H1 (cell line): Measurements from ENCODE around the gene MARCHF9. TPM values are rescaled to one million over a fixed set of nuclear protein-coding genes. Genes with fewer than 3 reads are reported as not detected.

Experiments
- CTCF ChIA-PET: fragments of 300-600 bp; sonication (Branson Sonifier 250); formaldehyde crosslinking; loops from one replicate; lab custom pipeline; 2021; ENCODE audit not compliant: partially characterized antibody; lab: Charles Lee
- POLR2A ChIA-PET: fragments of 300-600 bp; sonication (Branson Sonifier 250); formaldehyde crosslinking; loops from one replicate; lab custom pipeline; 2021; ENCODE audit warnings: inconsistent platforms; ENCODE audit not compliant: partially characterized antibody; lab: Charles Lee
- DNase-seq, 2 experiments: peaks; one replicate each; pipeline versions ENCODE4 v3.0.0 to v3.0.0-alpha.2; 2010 to 2022; ENCODE audit warnings: low spot score in 2 of 2, low read depth in 1 of 2, mixed read lengths in 1 of 2
- FAIRE-seq: peaks from 2 replicates; lab custom pipeline; 2011; peaks lifted over from hg19 to GRCh38; lab: Jason Lieb, UNC
- H2AFZ ChIP-seq: 2 replicates; pipeline ENCODE4 v1.8.1; 2012; ENCODE audit warnings: low read length, inconsistent platforms
- H2AK5ac ChIP-seq: 2 replicates; pipeline ENCODE4 v1.6.1; 2013; ENCODE audit warnings: low read depth, low read length
- H2BK120ac ChIP-seq: replicated peaks from 2 replicates; pipeline ENCODE3; 2013; ENCODE audit warnings: low read depth, low read length, inconsistent platforms
- H2BK12ac ChIP-seq: 2 replicates; pipeline ENCODE4 v1.6.1; 2013; ENCODE audit warnings: low read depth, low read length
- H2BK15ac ChIP-seq: 2 replicates; pipeline ENCODE4 v1.6.1; 2013; ENCODE audit warnings: low read length
- H2BK20ac ChIP-seq: 2 replicates; pipeline ENCODE4 v1.6.1; 2013; ENCODE audit warnings: low read length
- H2BK5ac ChIP-seq: 2 replicates; pipeline ENCODE4 v1.6.1; 2013; ENCODE audit warnings: low read depth, low read length
- H3K14ac ChIP-seq: 2 replicates; pipeline ENCODE4 v1.6.1; 2013; ENCODE audit warnings: inconsistent platforms; ENCODE audit not compliant: insufficient read length
- H3K18ac ChIP-seq: 2 replicates; pipeline ENCODE4 v1.6.1; 2013; ENCODE audit warnings: low read length; ENCODE audit errors: extremely low read depth
- H3K23ac ChIP-seq: 2 replicates; pipeline ENCODE4 v1.6.1; 2013; ENCODE audit warnings: inconsistent platforms; ENCODE audit not compliant: insufficient read length
- H3K23me2 ChIP-seq: 2 replicates; pipeline ENCODE4 v1.6.1; 2013; ENCODE audit warnings: low read depth, low read length
- H3K27ac ChIP-seq: 2 replicates; pipeline ENCODE4 v1.6.1; 2011; ENCODE audit warnings: low read depth, low read length, inconsistent platforms
- H3K27me3 ChIP-seq, 4 experiments: replicated peaks in 1 of 4; 1 replicate in 1 of 4; 2 replicates in 3 of 4; pipeline versions ENCODE4 v1.6.1 to v1.8.1; 2011 to 2013; ENCODE audit warnings: low read length in 3 of 4, mild to moderate bottlenecking in 3 of 4, inconsistent platforms in 2 of 4, mixed read lengths in 2 of 4, moderate library complexity in 1 of 4; ENCODE audit not compliant: control insufficient read depth in 3 of 4, insufficient read depth in 3 of 4; ENCODE audit errors: extremely low read depth in 1 of 4
- H3K36me3 ChIP-seq, 4 experiments: 2 replicates each; pipeline versions ENCODE4 v1.6.1 to v1.8.1; 2011 to 2013; ENCODE audit warnings: mild to moderate bottlenecking in 4 of 4, low read length in 3 of 4, moderate library complexity in 2 of 4, control low read depth in 1 of 4, inconsistent platforms in 1 of 4; ENCODE audit not compliant: insufficient read depth in 4 of 4, control insufficient read depth in 2 of 4
- H3K4ac ChIP-seq: replicated peaks from 2 replicates; pipeline ENCODE3; 2013; ENCODE audit warnings: low read length, low read depth, mixed read lengths, inconsistent platforms; ENCODE audit not compliant: insufficient read length
- H3K4me1 ChIP-seq, 4 experiments: replicated peaks in 1 of 4; 1 replicate in 1 of 4; 2 replicates in 3 of 4; pipeline versions ENCODE4 v1.6.1 to v1.8.1; 2011 to 2013; ENCODE audit warnings: low read length in 3 of 4, inconsistent platforms in 2 of 4, mixed read lengths in 1 of 4; ENCODE audit not compliant: insufficient read depth in 4 of 4, control insufficient read depth in 3 of 4
- H3K4me2 ChIP-seq, 2 experiments: 2 replicates each; pipeline versions ENCODE4 v1.6.1 to v1.8.1; 2011 to 2013; ENCODE audit warnings: low read depth in 2 of 2, low read length in 2 of 2, control low read depth in 1 of 2, inconsistent platforms in 1 of 2, mild to moderate bottlenecking in 1 of 2; ENCODE audit not compliant: insufficient read depth in 1 of 2
- H3K4me3 ChIP-seq, 4 experiments: fragments of 200-600, 300-600 bp in 1 of 4; sonication (generic), shearing (Covaris generic), sonication (Bioruptor Twin) in 1 of 4; 2 replicates each; pipeline versions ENCODE4 v1.5.1 to v1.8.1; 2011 to 2016; ENCODE audit warnings: low read length in 4 of 4, low read depth in 3 of 4, control low read depth in 2 of 4, inconsistent platforms in 2 of 4, mild to moderate bottlenecking in 2 of 4, mixed read lengths in 1 of 4, moderate library complexity in 1 of 4; ENCODE audit not compliant: insufficient read depth in 2 of 4; ENCODE audit errors: extremely low read depth in 1 of 4
- H3K56ac ChIP-seq: replicated peaks from 2 replicates; pipeline ENCODE3; 2013; ENCODE audit warnings: low read depth, mild to moderate bottlenecking, mixed read lengths, low read length, inconsistent platforms; ENCODE audit not compliant: insufficient read length
- H3K79me1 ChIP-seq: 2 replicates; pipeline ENCODE4 v1.6.1; 2013; ENCODE audit warnings: low read depth, low read length, control low read depth
- H3K79me2 ChIP-seq, 2 experiments: 2 replicates each; pipeline versions ENCODE4 v1.6.1 to v1.8.1; 2012 to 2013; ENCODE audit warnings: low read length in 2 of 2, mild to moderate bottlenecking in 2 of 2, inconsistent platforms in 1 of 2; ENCODE audit not compliant: insufficient read depth in 2 of 2, control insufficient read depth in 1 of 2
- H3K9ac ChIP-seq, 4 experiments: replicated peaks in 1 of 4; 1 replicate in 1 of 4; 2 replicates in 3 of 4; pipeline versions ENCODE4 v1.6.1 to v1.8.1; 2011 to 2013; ENCODE audit warnings: low read depth in 3 of 4, low read length in 3 of 4, control low read depth in 2 of 4, mild to moderate bottlenecking in 2 of 4, moderate library complexity in 2 of 4, inconsistent platforms in 1 of 4; ENCODE audit errors: extremely low read depth in 1 of 4
- H3K9me3 ChIP-seq, 2 experiments: 2 replicates each; pipeline versions ENCODE4 v1.6.1 to v1.8.1; 2012 to 2013; ENCODE audit warnings: mild to moderate bottlenecking in 2 of 2, moderate library complexity in 2 of 2, control low read depth in 1 of 2, inconsistent platforms in 1 of 2, low read depth in 1 of 2, low read length in 1 of 2, mixed read lengths in 1 of 2; ENCODE audit not compliant: insufficient read depth in 2 of 2
- H4K20me1 ChIP-seq, 2 experiments: replicated peaks in 1 of 2; 2 replicates each; pipeline versions ENCODE3 to v1.8.1; 2011 to 2013; ENCODE audit warnings: inconsistent platforms in 2 of 2, low read length in 2 of 2, mild to moderate bottlenecking in 1 of 2; ENCODE audit not compliant: insufficient read depth in 2 of 2, control insufficient read depth in 1 of 2
- H4K5ac ChIP-seq: 2 replicates; pipeline ENCODE4 v1.6.1; 2013; ENCODE audit warnings: low read length, low read depth, mixed read lengths, inconsistent platforms; ENCODE audit not compliant: insufficient read length
- H4K8ac ChIP-seq: 2 replicates; pipeline ENCODE4 v1.8.0; 2013; ENCODE audit warnings: mild to moderate bottlenecking, moderate library complexity, low read length, inconsistent platforms; ENCODE audit not compliant: insufficient read depth; ENCODE audit errors: extremely low read depth
- H4K91ac ChIP-seq: replicated peaks from 2 replicates; pipeline ENCODE3; 2013; ENCODE audit warnings: low read length, mixed read lengths, inconsistent platforms; ENCODE audit not compliant: insufficient read length
- ASH2L ChIP-seq: fragments of 200-600, 300-600 bp; sonication (generic); IDR thresholded peaks from one replicate; pipeline ENCODE4 v1.7.1; 2017; ENCODE audit warnings: low read length
- CTCF ChIP-seq, 3 experiments: IDR thresholded peaks; 1 replicate in 2 of 3; 2 replicates in 1 of 3; pipeline versions ENCODE4 v1.5.1 to v1.6.1; 2011; ENCODE audit warnings: low read length in 3 of 3, mild to moderate bottlenecking in 3 of 3, inconsistent platforms in 2 of 3, low read depth in 1 of 3, moderate library complexity in 1 of 3; ENCODE audit not compliant: insufficient read depth in 1 of 3; ENCODE audit errors: control extremely low read depth in 1 of 3
- GABPA ChIP-seq: IDR thresholded peaks from 2 replicates; pipeline ENCODE4 v1.6.1; 2011; ENCODE audit warnings: mild to moderate bottlenecking, low read length, moderate library complexity, borderline replicate concordance; ENCODE audit not compliant: insufficient read depth
- HDAC6 ChIP-seq: IDR thresholded peaks from one replicate; pipeline ENCODE4 v1.7.1; 2012; ENCODE audit warnings: low read depth, mild to moderate bottlenecking, inconsistent platforms, low read length, moderate library complexity
- PHF8 ChIP-seq: fragments of 200-600 bp; sonication (generic); conservative IDR thresholded peaks from 2 replicates; pipeline ENCODE4 v1.7.1; 2012; ENCODE audit warnings: low read depth, mild to moderate bottlenecking, inconsistent platforms, low read length, moderate library complexity
- RNF2 ChIP-seq: fragments of 200-900, 300-1000 bp; sonication (generic); IDR thresholded peaks from 2 replicates; pipeline ENCODE4 v1.7.1; 2016; ENCODE audit warnings: borderline replicate concordance, low read depth, mild to moderate bottlenecking, antibody characterized with exemption, low read length; ENCODE audit not compliant: poor library complexity, severe bottlenecking; ENCODE audit errors: missing control alignments
- SP2 ChIP-seq: IDR thresholded peaks from 2 replicates; pipeline ENCODE4 v1.6.1; 2012; ENCODE audit warnings: mild to moderate bottlenecking, low read length, inconsistent platforms
- WGBS, 2 experiments: shearing (Covaris generic) in 1 of 2; methylation state at CpG; one replicate each; pipeline versions ENCODE4 v1.1.6 to v1.1.7; 2013 to 2015; ENCODE audit warnings: low lambda C conversion rate in 2 of 2, mixed read lengths in 2 of 2, inconsistent platforms in 1 of 2, low coverage in 1 of 2, missing lambda C conversion rate in 1 of 2; ENCODE audit not compliant: insufficient replicate concordance in 2 of 2, insufficient coverage in 1 of 2, insufficient read length in 1 of 2; ENCODE audit errors: extremely low coverage in 1 of 2, missing lambda C conversion rate in 1 of 2; 5-methylcytosine and 5-hydroxymethylcytosine counted together
- polyA plus RNA-seq, 7 experiments: library from polyadenylated mRNA; depleted of rRNA in 3 of 7; stranded (reverse) in 5 of 7; unstranded in 2 of 7; fragments of >200 nt in 5 of 7; fragments of 200-250 nt in 2 of 7; gene quantifications; 1 replicate in 5 of 7; 2 replicates in 1 of 7; 4 replicates in 1 of 7; pipeline versions ENCODE4 v1.2.1 to v1.2.3, GENCODE V29; 2011 to 2013; ENCODE audit warnings: missing spikeins in 2 of 7, mixed read lengths in 2 of 7
- total RNA-seq: library from RNA; stranded (reverse); fragmentation: NEBNext Ultra II Directional; extraction: Animal tissue kit (Norgen Biotek cat#: 25700); gene quantifications from 2 replicates; pipeline ENCODE4 v1.2.1, GENCODE V29; 2021

Gene MARCHF9
- total and polyA plus RNA-seq, 2 of the 8 experiments (the other 6 are each of a cell fraction or from before 2014, with no cell fraction given) = 6.4 to 7.8 TPM

GRCh38 chr12:57737467-57738460 is 17.1 kb upstream of the MARCHF9 start:
- 3% methylated on average over 31 of the region's 110 CpGs; no CpG with 5 or more reads in 1 of the 2 experiments for WGBS, 2 experiments
- Histone ChIP-seq H4K20me1 (peaks cover 0 to 17% of the 10 kb centered on the region in 2 experiments), H2BK20ac (no peak overlapping the region), H3K4ac (no peak overlapping the region), H2AK5ac (no peak overlapping the region), H3K36me3 (peaks cover 0 to 6% (median 0%) of the 10 kb centered on the region in 4 experiments; a peak in 1 of 8 replicates), H3K9me3 (no peaks in the 10 kb centered on the region; a peak in 1 of 4 replicates), H2BK12ac (no peak overlapping the region), H3K14ac (no peak overlapping the region), H3K18ac (no peak overlapping the region), H3K79me2 (no peaks in the 10 kb centered on the region), H3K79me1 (no peaks in the 10 kb centered on the region), H3K27ac (no peak overlapping the region), H3K9ac (no peak overlapping the region), H3K4me3 (peak overlapping the region; percentile 31 to 76 (median 43)), H3K4me2 (peak overlapping the region; percentile 79 to 93), H4K8ac (peak overlapping the region; percentile 52; the same call in 1 of the 2 replicates), H2AFZ (no peak overlapping the region), H3K4me1 (peaks cover 6 to 29% (median 12%) of the 10 kb centered on the region in 4 experiments; a peak in 6 of 7 replicates), H3K23me2 (peaks cover 2% of the 10 kb centered on the region; the same call in 1 of the 2 replicates), H2BK120ac (no peak overlapping the region), H3K27me3 (peaks cover 50 to 90% (median 85%) of the 10 kb centered on the region in 4 experiments), H4K5ac (no peak overlapping the region), H4K91ac (no peak overlapping the region), H3K23ac (no peak overlapping the region), H2BK5ac (no peak overlapping the region), H2BK15ac (no peak overlapping the region), H3K56ac (no peak overlapping the region)
- DNase-seq = peak in 1 of 2 experiments; percentile 71
- ChIA-PET CTCF (interaction anchor here (1.1 to 11.2 kb wide), 12 partner anchors 8 to 155 kb away, joined by 3 to 149 read pairs (median 8); partner anchors contain the start of genes CYP27B1 and TSPAN31), POLR2A (interaction anchor here (0.9 to 5.2 kb wide), 11 partner anchors 7 to 214 kb away, joined by 3 to 59 read pairs (median 8); partner anchors contain the start of genes CDK4, OS9 and TSPAN31)
- FAIRE-seq = no peak
- TF ChIP-seq PHF8 (no peak), GABPA (no peak), RNF2 (peak; percentile 2), ASH2L (no peak), HDAC6 (no peak), CTCF (IDR thresholded peaks at IDR 0.05; ENCODE audit: control extremely low read depth in 1 of 3, insufficient read depth in 1 of 3, low read depth in 1 of 3, low read length in 3 of 3) (peak; percentile 26 to 41 (median 38)), SP2 (no peak)
